ENCODE results near the gene TARP.

TARP gene

DNA sequence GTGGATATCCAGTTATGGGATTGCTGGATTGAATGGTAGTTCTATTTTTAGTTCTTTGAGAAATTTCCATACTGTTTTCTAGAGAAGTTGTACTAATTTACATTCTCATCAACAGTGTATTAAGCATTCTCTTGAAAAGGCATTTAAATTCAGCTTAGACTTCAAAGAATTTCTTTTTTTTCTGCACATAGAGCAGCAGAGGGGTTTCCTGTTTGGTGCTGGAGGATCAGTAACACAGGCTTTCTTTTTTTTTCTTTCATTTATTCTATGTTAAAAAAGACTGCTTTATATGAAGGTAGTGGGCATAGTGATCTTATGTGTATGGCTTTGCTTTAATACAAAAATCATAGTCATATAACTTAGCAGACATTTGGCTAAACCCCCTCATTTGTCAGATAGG, 47.6 kb upstream of the TARP start:
- H3K4me3 ChIP-seq, result no peak overlapping the region
- no peak for DNase-seq (ENCODE audit: low spot score in 2 of 2)
- H3K36me3 ChIP-seq, result no peaks in the 10 kb centered on the region
- H3K27me3 ChIP-seq, result no peaks in the 10 kb centered on the region
- H3K27ac ChIP-seq, result no peak overlapping the region
- TF ChIP-seq, protein P1, sequence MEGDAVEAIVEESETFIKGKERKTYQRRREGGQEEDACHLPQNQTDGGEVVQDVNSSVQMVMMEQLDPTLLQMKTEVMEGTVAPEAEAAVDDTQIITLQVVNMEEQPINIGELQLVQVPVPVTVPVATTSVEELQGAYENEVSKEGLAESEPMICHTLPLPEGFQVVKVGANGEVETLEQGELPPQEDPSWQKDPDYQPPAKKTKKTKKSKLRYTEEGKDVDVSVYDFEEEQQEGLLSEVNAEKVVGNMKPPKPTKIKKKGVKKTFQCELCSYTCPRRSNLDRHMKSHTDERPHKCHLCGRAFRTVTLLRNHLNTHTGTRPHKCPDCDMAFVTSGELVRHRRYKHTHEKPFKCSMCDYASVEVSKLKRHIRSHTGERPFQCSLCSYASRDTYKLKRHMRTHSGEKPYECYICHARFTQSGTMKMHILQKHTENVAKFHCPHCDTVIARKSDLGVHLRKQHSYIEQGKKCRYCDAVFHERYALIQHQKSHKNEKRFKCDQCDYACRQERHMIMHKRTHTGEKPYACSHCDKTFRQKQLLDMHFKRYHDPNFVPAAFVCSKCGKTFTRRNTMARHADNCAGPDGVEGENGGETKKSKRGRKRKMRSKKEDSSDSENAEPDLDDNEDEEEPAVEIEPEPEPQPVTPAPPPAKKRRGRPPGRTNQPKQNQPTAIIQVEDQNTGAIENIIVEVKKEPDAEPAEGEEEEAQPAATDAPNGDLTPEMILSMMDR (IDR thresholded peaks at IDR 0.05), result no peak
- TF ChIP-seq POLR2A (IDR thresholded peaks at IDR 0.05), result no peak
- no peak for TF ChIP-seq EP300 (IDR thresholded peaks at IDR 0.05)
- H3K9me3 ChIP-seq, result no peaks in the 10 kb centered on the region
- H3K4me1 ChIP-seq, result peaks cover 0 to 13% (median 0%) of the 10 kb centered on the region in 4 donors

DNA sequence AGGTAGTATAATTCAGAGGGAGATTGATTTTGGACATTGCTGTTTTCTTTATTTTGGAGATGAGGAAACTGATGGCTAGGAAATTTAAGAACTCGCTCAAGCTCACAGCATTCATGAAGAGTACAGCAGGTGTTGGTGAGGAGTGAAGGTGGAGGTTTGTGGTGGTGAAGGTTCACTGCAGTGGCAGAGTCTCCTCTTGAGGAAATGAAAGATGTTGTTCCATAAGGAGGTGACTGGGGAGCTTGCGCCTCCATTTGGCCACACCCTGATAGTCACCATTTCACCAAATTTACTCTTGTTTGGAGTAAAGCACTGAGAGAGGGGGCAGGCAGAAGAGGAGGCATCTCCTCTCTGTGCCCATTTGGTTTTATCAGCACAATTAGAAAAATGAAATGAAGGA, 46.4 kb upstream of the TARP start:
- H3K36me3 ChIP-seq, result no peaks in the 10 kb centered on the region
- WGBS, 2 donors, result 48% methylated on average over 2 of the region's 2 CpGs
- no peak overlapping the region for H3K27ac ChIP-seq
- no peak for DNase-seq (ENCODE audit: low spot score in 2 of 2)
- H3K9me3 ChIP-seq, result no peaks in the 10 kb centered on the region
- H3K4me3 ChIP-seq, result no peak overlapping the region
- no peaks in the 10 kb centered on the region for H3K27me3 ChIP-seq
- peaks cover 0 to 13% (median 0%) of the 10 kb centered on the region in 4 donors for H3K4me1 ChIP-seq
- no peak for TF ChIP-seq EP300 (IDR thresholded peaks at IDR 0.05)
- TF ChIP-seq, protein P1 (IDR thresholded peaks at IDR 0.05), result no peak
- no peak for TF ChIP-seq POLR2A (IDR thresholded peaks at IDR 0.05)

DNA sequence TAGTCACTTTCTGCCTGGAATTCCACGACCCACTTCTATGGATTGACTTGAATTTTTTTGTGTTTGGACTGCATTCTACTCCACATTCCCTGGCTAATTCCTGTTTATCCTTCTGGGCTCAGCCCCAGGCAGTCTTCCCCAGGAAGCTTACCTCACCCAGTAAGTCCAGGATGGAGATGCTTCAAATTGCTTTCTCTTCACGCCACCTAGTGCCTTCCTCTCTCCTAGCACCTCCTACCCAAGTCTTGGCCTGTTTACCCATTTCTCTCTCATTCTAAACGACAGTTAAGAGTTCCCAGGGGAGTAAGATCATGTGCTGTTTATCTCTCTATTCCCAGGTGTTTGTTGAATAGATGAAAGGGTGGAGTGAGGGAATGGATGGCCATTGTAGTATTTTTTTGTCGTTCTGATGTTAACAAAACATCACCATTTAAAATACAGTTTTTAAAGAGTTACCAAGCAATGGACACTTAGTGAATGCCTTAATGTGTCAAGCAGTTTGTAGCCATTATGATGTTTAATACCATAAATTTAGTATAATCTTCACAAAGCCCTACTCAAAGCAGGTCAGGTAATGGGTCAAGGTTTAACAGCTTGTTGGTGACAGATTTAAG, 45.5 kb upstream of the TARP start:
- no peak overlapping the region for H3K27ac ChIP-seq
- no peaks in the 10 kb centered on the region for H3K9me3 ChIP-seq
- peaks cover 0 to 13% (median 0%) of the 10 kb centered on the region in 4 donors for H3K4me1 ChIP-seq
- TF ChIP-seq, protein P1 (IDR thresholded peaks at IDR 0.05), result peak; percentile 25 to 57 (median 40)
- no peak for TF ChIP-seq POLR2A (IDR thresholded peaks at IDR 0.05)
- no peaks in the 10 kb centered on the region for H3K36me3 ChIP-seq
- 15% methylated on average over 4 of the region's 4 CpGs for WGBS, 2 donors
- peak in 1 of 2 donors; percentile 40 for DNase-seq (ENCODE audit: low spot score in 2 of 2)
- no peaks in the 10 kb centered on the region for H3K27me3 ChIP-seq
- no peak overlapping the region for H3K4me3 ChIP-seq

DNA sequence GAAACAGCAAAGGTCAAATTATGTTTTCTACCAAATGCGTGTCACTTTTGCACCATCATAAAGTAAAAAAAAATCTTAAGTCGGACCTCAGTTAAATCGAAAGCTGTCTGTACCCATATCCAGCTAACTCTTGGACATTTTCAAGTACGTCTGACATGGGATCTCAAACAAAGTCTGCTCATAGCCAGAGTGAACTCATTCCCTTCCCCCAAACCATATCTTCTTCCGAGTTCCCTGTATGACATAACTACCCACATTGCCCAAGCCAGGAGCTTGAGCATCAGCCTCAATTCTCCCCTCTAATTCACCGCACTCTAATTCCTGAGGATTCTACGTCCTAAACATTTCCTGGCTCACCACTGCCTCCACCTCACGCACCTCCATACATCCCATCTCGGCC, 44.8 kb upstream of the TARP start:
- H3K36me3 ChIP-seq, result no peaks in the 10 kb centered on the region
- H3K9me3 ChIP-seq, result no peaks in the 10 kb centered on the region
- DNase-seq (ENCODE audit: low spot score in 2 of 2), result no peak
- H3K27me3 ChIP-seq, result no peaks in the 10 kb centered on the region
- H3K27ac ChIP-seq, result no peak overlapping the region
- 72 to 73% methylated on average over 9 of the region's 9 CpGs for WGBS, 2 donors
- TF ChIP-seq, protein P1 (IDR thresholded peaks at IDR 0.05), result no peak
- no peak for TF ChIP-seq POLR2A (IDR thresholded peaks at IDR 0.05)
- no peak for TF ChIP-seq EP300 (IDR thresholded peaks at IDR 0.05)
- no peak overlapping the region for H3K4me3 ChIP-seq
- H3K4me1 ChIP-seq, result peaks cover 0 to 14% (median 0%) of the 10 kb centered on the region in 4 donors

DNA sequence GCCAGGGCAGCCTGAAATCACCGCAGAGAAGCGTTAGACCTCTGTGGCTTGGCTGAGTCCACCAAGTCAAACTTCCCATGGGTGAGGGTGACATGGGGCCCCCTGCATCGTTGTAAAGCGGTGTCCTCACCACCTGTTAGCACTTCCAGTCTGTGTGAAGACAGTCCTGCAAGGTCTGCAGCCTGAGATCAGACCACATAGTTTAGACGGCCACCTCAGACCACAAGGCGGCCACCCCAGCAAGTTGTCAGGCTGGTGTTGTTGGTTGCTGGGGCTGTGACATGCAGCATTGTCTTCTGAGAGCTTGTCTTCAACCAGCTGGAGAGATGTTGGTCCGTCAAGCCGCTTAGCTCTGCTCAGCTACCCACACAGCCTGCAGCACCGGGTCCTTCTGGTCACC, 44.1 kb upstream of the TARP start:
- Histone ChIP-seq H3K9me3 (no peaks in the 10 kb centered on the region), H3K27ac (no peak overlapping the region), H3K4me3 (no peak overlapping the region), H3K36me3 (no peaks in the 10 kb centered on the region), H3K27me3 (no peaks in the 10 kb centered on the region), H3K4me1 (peaks cover 0 to 21% (median 0%) of the 10 kb centered on the region in 4 donors)
- DNase-seq (ENCODE audit: low spot score in 2 of 2), result no peak
- no peak for TF ChIP-seq EP300 (IDR thresholded peaks at IDR 0.05)
- TF ChIP-seq POLR2A (IDR thresholded peaks at IDR 0.05), result no peak
- TF ChIP-seq, protein P1 (IDR thresholded peaks at IDR 0.05), result no peak
- WGBS, 2 donors, result 79 to 84% methylated on average over 9 of the region's 9 CpGs

Measured in tibial nerve (tissue), 4 donors.